HG03354 (cell line): ENCODE measurements around the gene RNPEPL1.

Source experiments
- ATAC-seq: cut with Tn5 transposase; IDR thresholded peaks from one replicate; pipeline ENCODE4 v1.9.1; 2021; ENCODE audit warnings: mild to moderate bottlenecking; ENCODE audit not compliant: unreplicated experiment, poor library complexity, severe bottlenecking

RNPEPL1 gene

GRCh38 chr2:240574386-240575100 lies 6.3 kb downstream of the RNPEPL1 start:
- no peak for ATAC-seq

GRCh38 chr2:240575101-240575965 lies 7.0 kb downstream of the RNPEPL1 start:
- no peak for ATAC-seq

- ATAC-seq, result no peak
Measured at GRCh38 chr2:240576036-240576435, 7.8 kb downstream of the RNPEPL1 start.

GRCh38 chr2:240576436-240577205 lies 8.3 kb downstream of the RNPEPL1 start:
- no peak for ATAC-seq

GRCh38 chr2:240577281-240578109 lies 9.2 kb downstream of the RNPEPL1 start:
- no peak for ATAC-seq

- ATAC-seq, result no peak
Measured at GRCh38 chr2:240578110-240578450, 9.8 kb downstream of the RNPEPL1 start.

- no peak for ATAC-seq
Measured at GRCh38 chr2:240578488-240578887, 10.2 kb downstream of the RNPEPL1 start.

- ATAC-seq, result no peak
Measured at GRCh38 chr2:240579071-240579762, 10.9 kb downstream of the RNPEPL1 start.

- ATAC-seq, result no peak
Measured at GRCh38 chr2:240579771-240580614, 11.7 kb downstream of the RNPEPL1 start.

GRCh38 chr2:240581811-240582210 lies 13.5 kb downstream of the RNPEPL1 start:
- ATAC-seq, result no peak

GRCh38 chr2:240582781-240583180 lies 14.5 kb downstream of the RNPEPL1 start:
- no peak for ATAC-seq

- no peak for ATAC-seq
Measured at GRCh38 chr2:240583774-240584173, 15.5 kb downstream of the RNPEPL1 start.

GRCh38 chr2:240584486-240585031 lies 16.3 kb downstream of the RNPEPL1 start:
- peak; percentile 54 for ATAC-seq

- ATAC-seq, result peak; percentile 40
Measured at GRCh38 chr2:240585101-240585500, 16.8 kb downstream of the RNPEPL1 start.

- no peak for ATAC-seq
Measured at GRCh38 chr2:240585681-240586197, 17.5 kb downstream of the RNPEPL1 start.

- ATAC-seq, result peak; percentile 68
Measured at GRCh38 chr2:240586198-240586918, 18.1 kb downstream of the RNPEPL1 start, which contains the start of gene CAPN10. TSS of gene CAPN10 (plus strand) at chr2:240586734. CDS start at chr2:240586912, 178 bp downstream.
